ENCODE results near the gene ELP5.

- TF ChIP-seq CTCF (IDR thresholded peaks at IDR 0.05; ENCODE audit: borderline replicate concordance, extremely low read depth, low read length, poor library complexity, severe bottlenecking) (no peak), EZH2 (IDR thresholded peaks at IDR 0.05; ENCODE audit: borderline replicate concordance, low read depth, low read length, severe bottlenecking) (no peak)
Observed at GRCh38 chr17:7204828-7205461, 47.1 kb upstream of the ELP5 start.

Measured in DND-41 (cell line).